ENCODE data around the gene KCNQ2.

DNA sequence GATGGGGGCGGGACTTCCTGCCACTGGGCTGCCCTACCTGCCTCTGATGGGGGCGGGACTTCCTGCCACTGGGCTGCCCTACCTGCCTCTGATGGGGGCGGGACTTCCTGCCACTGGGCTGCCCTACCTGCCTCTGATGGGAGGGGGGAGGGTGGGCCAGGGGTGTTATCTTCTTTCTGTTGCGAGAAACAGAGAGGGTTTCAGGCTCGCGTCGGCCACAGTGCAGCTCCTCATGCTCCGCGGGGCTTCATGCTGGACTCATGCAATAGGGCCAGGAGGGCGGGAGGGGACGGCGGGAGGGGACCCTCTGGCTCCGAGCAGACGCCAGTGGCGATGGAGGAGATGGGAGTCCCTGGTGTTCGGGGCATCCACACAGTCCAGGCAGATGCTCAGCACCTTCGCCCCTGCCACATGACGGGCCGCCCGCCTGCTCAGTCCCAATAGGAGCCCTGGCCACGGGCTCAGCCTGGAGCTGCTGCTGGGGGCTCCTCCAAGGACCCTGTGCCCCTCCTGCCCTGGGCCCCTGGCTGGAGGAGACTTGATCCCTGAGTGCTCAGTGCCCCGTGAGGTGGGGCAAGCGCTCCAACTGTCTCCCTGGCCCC, 62.5 kb downstream of the KCNQ2 start:
- TF ChIP-seq SREBF1 (IDR thresholded peaks at IDR 0.05; ENCODE audit: low read length), result no peak
- TF ChIP-seq, protein P1, sequence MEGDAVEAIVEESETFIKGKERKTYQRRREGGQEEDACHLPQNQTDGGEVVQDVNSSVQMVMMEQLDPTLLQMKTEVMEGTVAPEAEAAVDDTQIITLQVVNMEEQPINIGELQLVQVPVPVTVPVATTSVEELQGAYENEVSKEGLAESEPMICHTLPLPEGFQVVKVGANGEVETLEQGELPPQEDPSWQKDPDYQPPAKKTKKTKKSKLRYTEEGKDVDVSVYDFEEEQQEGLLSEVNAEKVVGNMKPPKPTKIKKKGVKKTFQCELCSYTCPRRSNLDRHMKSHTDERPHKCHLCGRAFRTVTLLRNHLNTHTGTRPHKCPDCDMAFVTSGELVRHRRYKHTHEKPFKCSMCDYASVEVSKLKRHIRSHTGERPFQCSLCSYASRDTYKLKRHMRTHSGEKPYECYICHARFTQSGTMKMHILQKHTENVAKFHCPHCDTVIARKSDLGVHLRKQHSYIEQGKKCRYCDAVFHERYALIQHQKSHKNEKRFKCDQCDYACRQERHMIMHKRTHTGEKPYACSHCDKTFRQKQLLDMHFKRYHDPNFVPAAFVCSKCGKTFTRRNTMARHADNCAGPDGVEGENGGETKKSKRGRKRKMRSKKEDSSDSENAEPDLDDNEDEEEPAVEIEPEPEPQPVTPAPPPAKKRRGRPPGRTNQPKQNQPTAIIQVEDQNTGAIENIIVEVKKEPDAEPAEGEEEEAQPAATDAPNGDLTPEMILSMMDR (IDR thresholded peaks at IDR 0.05 in 2 of 3, conservative IDR thresholded peaks at IDR 0.05 in 1 of 3; ENCODE audit: control insufficient read depth in 2 of 3, extremely low read depth in 1 of 3, insufficient read depth in 1 of 3, low read depth in 3 of 3, low read length in 3 of 3), result no peak
- no peak for TF ChIP-seq CBX5 (IDR thresholded peaks at IDR 0.05; ENCODE audit: low read depth)
- TF ChIP-seq JUND (IDR thresholded peaks at IDR 0.05; ENCODE audit: low read depth, low read length), result no peak
- TF ChIP-seq ZNF274 (IDR thresholded peaks at IDR 0.05; ENCODE audit: insufficient read depth, insufficient read length), result no peak
- TF ChIP-seq, protein P2, sequence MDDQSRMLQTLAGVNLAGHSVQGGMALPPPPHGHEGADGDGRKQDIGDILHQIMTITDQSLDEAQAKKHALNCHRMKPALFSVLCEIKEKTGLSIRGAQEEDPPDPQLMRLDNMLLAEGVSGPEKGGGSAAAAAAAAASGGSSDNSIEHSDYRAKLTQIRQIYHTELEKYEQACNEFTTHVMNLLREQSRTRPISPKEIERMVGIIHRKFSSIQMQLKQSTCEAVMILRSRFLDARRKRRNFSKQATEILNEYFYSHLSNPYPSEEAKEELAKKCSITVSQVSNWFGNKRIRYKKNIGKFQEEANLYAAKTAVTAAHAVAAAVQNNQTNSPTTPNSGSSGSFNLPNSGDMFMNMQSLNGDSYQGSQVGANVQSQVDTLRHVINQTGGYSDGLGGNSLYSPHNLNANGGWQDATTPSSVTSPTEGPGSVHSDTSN (IDR thresholded peaks at IDR 0.05; ENCODE audit: insufficient replicate concordance, low read depth, low read length), result no peak
- no peak for TF ChIP-seq SIN3A (IDR thresholded peaks at IDR 0.05; ENCODE audit: low read depth, low read length)
- TF ChIP-seq, protein P3, sequence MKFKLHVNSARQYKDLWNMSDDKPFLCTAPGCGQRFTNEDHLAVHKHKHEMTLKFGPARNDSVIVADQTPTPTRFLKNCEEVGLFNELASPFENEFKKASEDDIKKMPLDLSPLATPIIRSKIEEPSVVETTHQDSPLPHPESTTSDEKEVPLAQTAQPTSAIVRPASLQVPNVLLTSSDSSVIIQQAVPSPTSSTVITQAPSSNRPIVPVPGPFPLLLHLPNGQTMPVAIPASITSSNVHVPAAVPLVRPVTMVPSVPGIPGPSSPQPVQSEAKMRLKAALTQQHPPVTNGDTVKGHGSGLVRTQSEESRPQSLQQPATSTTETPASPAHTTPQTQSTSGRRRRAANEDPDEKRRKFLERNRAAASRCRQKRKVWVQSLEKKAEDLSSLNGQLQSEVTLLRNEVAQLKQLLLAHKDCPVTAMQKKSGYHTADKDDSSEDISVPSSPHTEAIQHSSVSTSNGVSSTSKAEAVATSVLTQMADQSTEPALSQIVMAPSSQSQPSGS (IDR thresholded peaks at IDR 0.05; ENCODE audit: low read length), result no peak
- no peak for TF ChIP-seq RFX5 (IDR thresholded peaks at IDR 0.05; ENCODE audit: low read depth, low read length)
- no peak for TF ChIP-seq EZH2 (IDR thresholded peaks at IDR 0.05; ENCODE audit: borderline replicate concordance, control insufficient read depth, low read depth, low read length)
- no peak for TF ChIP-seq CBX3 (IDR thresholded peaks at IDR 0.05; ENCODE audit: borderline replicate concordance, low read depth)
